Ovary (tissue), 9 donors: ENCODE data around the gene PMVK. TPM values are rescaled to one million over a fixed set of nuclear protein-coding genes. Genes with fewer than 3 reads are reported as not detected.
"Not testable (repeated sequence)": the region's sequence is repeated elsewhere in the genome, so short reads cannot be mapped to it uniquely, and the experiment has no call there.

ENCODE experiments used
- DNase-seq, 5 donors: peaks; one replicate each; pipeline ENCODE4 v3.0.0-alpha.2; 2019 to 2020
- H3K27ac ChIP-seq, 2 donors: fragments of 200-600 bp; one replicate each; pipeline versions ENCODE4 v1.5.1 to v1.8.0; 2019 to 2022
- H3K27me3 ChIP-seq: fragments of 200-600 bp; one replicate; pipeline ENCODE4 v1.8.0; 2022
- H3K36me3 ChIP-seq: fragments of 200-600 bp; sonication (generic); one replicate; pipeline ENCODE4 v1.5.1; 2019
- H3K4me1 ChIP-seq: one replicate; pipeline ENCODE4 v1.8.1; 2013; ENCODE audit warnings: mild to moderate bottlenecking, moderate library complexity; ENCODE audit not compliant: insufficient read depth
- H3K4me3 ChIP-seq: fragments of 200-600 bp; sonication (generic); one replicate; pipeline ENCODE4 v1.5.1; 2017
- H3K9me3 ChIP-seq, 2 donors: fragments of 200-600 bp in 1 of 2; sonication (generic) in 1 of 2; one replicate each; pipeline versions ENCODE4 v1.5.1 to v1.8.1; 2013 to 2019; ENCODE audit warnings: mild to moderate bottlenecking in 1 of 2, moderate library complexity in 1 of 2
- EP300 ChIP-seq: sonication (generic); formaldehyde crosslinking; IDR thresholded peaks from one replicate; pipeline ENCODE4 v1.6.1; 2017; ENCODE audit warnings: antibody characterized with exemption
- POLR2A ChIP-seq: fragments of 450-650 bp; IDR thresholded peaks from one replicate; pipeline ENCODE4 v1.6.1; 2017; ENCODE audit warnings: antibody characterized with exemption, mild to moderate bottlenecking, moderate library complexity
- WGBS, 3 donors: extraction: QIAGEN DNeasy Blood & Tissue Kit in 1 of 3; methylation state at CpG; one replicate each; pipeline versions ENCODE4 v1.1.5 to v1.1.7; 2013 to 2017; 5-methylcytosine and 5-hydroxymethylcytosine counted together
- intact Hi-C, 4 donors: fragments of 100-400 bp; cut with DNase I; formaldehyde crosslinking; loops; one replicate each; pipeline versions ENCODE4 v1.11.0 to v1.15.1; 2022 to 2023
- polyA plus RNA-seq, 2 donors: library from polyadenylated mRNA; stranded (reverse); fragments of 200-250 nt in 1 of 2; fragments of 350-450 nt in 1 of 2; fragmentation: Illumina TruSeq in 1 of 2; extraction: RNeasy Lipid Tissue Mini Kit (QIAGEN cat#74804) in 1 of 2; gene quantifications; one replicate each; pipeline ENCODE4 v1.2.3, GENCODE V29; 2013 to 2014
- total RNA-seq, 7 donors: library from RNA; depleted of rRNA in 2 of 7; stranded (reverse); fragments of >200 nt in 2 of 7; fragmentation: NEBNext Ultra II Directional in 3 of 7; extraction: Animal tissue kit (Norgen Biotek cat#: 25700) in 3 of 7; gene quantifications; one replicate each; pipeline versions ENCODE4 v1.1.0 to v1.2.4, GENCODE V29; 2016 to 2023
- TF ChIP-seq, protein P1 (sequence below), 3 donors: fragments of 450-650 bp in 2 of 3; fragments of 200-600 bp in 1 of 3; IDR thresholded peaks; one replicate each; pipeline versions ENCODE4 v1.5.1 to v1.8.0; 2016 to 2022; ENCODE audit warnings: antibody characterized with exemption in 3 of 3, mild to moderate bottlenecking in 1 of 3
- donor health status: DM: no; HTN: no; CAD: no; lungs with moderate emphysema.
- donor health status: DM: no; HTN: no; CAD: no.
- donor health status: Bipolar disorder and iron deficiency.
- donor health status: DM: yes; HTN: yes; CAD: no.
- donor health status: DM: no; HTN: no; CAD: no.
- donor health status: DM: yes; HTN: yes; CAD: no.

The PMVK gene
- total and polyA plus RNA-seq, 9 donors, result 8.6 to 50.7 (median 30.6) TPM

- TF ChIP-seq EP300 (no peak), POLR2A (no peak)
- TF ChIP-seq, protein P1, sequence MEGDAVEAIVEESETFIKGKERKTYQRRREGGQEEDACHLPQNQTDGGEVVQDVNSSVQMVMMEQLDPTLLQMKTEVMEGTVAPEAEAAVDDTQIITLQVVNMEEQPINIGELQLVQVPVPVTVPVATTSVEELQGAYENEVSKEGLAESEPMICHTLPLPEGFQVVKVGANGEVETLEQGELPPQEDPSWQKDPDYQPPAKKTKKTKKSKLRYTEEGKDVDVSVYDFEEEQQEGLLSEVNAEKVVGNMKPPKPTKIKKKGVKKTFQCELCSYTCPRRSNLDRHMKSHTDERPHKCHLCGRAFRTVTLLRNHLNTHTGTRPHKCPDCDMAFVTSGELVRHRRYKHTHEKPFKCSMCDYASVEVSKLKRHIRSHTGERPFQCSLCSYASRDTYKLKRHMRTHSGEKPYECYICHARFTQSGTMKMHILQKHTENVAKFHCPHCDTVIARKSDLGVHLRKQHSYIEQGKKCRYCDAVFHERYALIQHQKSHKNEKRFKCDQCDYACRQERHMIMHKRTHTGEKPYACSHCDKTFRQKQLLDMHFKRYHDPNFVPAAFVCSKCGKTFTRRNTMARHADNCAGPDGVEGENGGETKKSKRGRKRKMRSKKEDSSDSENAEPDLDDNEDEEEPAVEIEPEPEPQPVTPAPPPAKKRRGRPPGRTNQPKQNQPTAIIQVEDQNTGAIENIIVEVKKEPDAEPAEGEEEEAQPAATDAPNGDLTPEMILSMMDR (IDR thresholded peaks at IDR 0.05), result no peak
- intact Hi-C loops, result no loop called here
- Histone ChIP-seq H3K4me1 (peaks cover 2% of the 10 kb centered on the region), H3K27me3 (no peaks in the 10 kb centered on the region), H3K9me3 (no peaks in the 10 kb centered on the region), H3K4me3 (no peak overlapping the region), H3K36me3 (no peaks in the 10 kb centered on the region), H3K27ac (no peak overlapping the region)
- DNase-seq, result no peak
- WGBS, 3 donors, result 88 to 94% (median 89%) methylated on average over 3 of the region's 3 CpGs
Observed at GRCh38 chr1:154978360-154978759, 41.8 kb upstream of the PMVK start.

DNA sequence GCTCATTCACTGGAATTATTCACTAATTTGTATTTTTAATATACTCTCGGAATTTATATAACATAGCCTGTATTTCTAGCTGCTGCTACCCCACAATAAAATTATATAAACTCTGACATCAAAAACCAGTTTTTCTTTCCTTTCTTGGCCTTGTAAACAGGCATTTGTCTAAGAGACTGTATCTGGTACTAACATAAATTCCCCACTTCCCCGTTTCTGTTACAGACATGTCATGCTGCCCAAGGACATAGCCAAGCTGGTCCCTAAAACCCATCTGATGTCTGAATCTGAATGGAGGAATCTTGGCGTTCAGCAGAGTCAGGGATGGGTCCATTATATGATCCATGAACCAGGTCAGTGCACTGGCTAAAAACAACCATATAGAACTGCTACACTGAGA, 41.2 kb upstream of the PMVK start:
- H3K4me3 ChIP-seq, H3K4me1 ChIP-seq, H3K36me3 ChIP-seq, H3K27ac ChIP-seq, DNase-seq, H3K27me3 ChIP-seq, intact Hi-C loops, H3K9me3 ChIP-seq: not testable (repeated sequence)
- WGBS, 3 donors, result 68 to 74% (median 69%) methylated on average over 3 of the region's 3 CpGs

DNA sequence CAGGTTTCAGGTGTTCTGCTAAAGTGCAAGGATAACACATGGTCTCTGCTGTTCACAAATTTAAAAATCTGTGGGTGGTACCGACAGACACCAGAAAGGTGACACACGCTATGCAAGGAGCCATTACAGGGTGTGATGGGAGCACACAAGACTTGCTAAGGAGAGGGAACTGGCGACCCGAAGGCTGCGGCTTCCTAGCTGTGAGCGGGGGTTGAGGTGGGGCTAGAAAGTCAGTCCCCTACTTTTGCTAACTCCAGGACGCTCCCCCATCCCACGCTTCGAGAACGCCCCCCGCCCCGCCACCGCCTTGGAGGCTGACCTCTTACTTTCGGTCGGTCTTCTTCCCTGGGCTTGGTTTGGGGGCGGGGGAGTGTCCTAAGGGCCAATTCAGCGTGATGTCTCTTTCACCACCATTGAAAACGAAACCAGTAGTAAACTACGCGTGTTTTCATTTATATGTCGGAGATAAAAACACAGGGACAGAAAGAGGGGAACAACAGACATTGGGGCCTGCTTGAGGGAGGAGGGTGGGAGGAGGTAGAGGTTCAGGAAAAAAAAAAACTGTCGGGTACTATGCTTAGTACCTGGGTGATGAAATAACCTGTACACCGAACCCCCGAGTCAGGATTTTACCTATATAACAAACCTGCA, 39.0 kb upstream of the PMVK start:
- DNase-seq, result peak; percentile 63 to 78 (median 77)

GRCh38 chr1:154974808-154975408, 38.4 kb upstream of the PMVK start:
- Histone ChIP-seq H3K4me1 (peaks cover 8% of the 10 kb centered on the region), H3K36me3 (no peaks in the 10 kb centered on the region), H3K27ac (peak overlapping the region; percentile 55 to 98), H3K9me3 (no peaks in the 10 kb centered on the region), H3K27me3 (no peaks in the 10 kb centered on the region), H3K4me3 (peak overlapping the region; percentile 55)
- TF ChIP-seq EP300, result peak; percentile 44
- TF ChIP-seq, protein P1 (IDR thresholded peaks at IDR 0.05), result peak in 1 of 3 donors; percentile 27
- TF ChIP-seq POLR2A, result peak; percentile 80
- 0 to 1% (median 1%) methylated on average over 30 of the region's 30 CpGs for WGBS, 3 donors
- peak; percentile 95 to 97 (median 96) for DNase-seq
- intact Hi-C loops, result loop anchor here in 1 of 4 donors (2.0 to 5.0 kb wide), 2 partner anchors 26 to 77 kb away; partner anchors contain the start of gene ADAM15

More for the DNA sequence above, 39.0 kb upstream of the PMVK start:
- Histone ChIP-seq H3K36me3 (no peaks in the 10 kb centered on the region), H3K4me1 (peaks cover 8% of the 10 kb centered on the region), H3K4me3 (peak overlapping the region; percentile 55), H3K27me3 (no peaks in the 10 kb centered on the region), H3K9me3 (no peaks in the 10 kb centered on the region), H3K27ac (peak overlapping the region; percentile 55 to 98)
- TF ChIP-seq POLR2A (no peak), EP300 (no peak)
- TF ChIP-seq, protein P1 (IDR thresholded peaks at IDR 0.05), result no peak
- 0 to 1% (median 0%) methylated on average over 24 of the region's 24 CpGs for WGBS, 3 donors
- intact Hi-C loops, result loop anchor here in 1 of 4 donors (2.0 kb wide), 1 partner anchor 25 kb away; no protein-coding TSS in a partner anchor
